Breast epithelium (tissue), 3 donors: ENCODE results near the gene UBE4B.

ENCODE experiments used
- POLR2A ChIP-seq: fragments of 450-650 bp; IDR thresholded peaks from one replicate; pipeline ENCODE4 v1.6.1; 2016; ENCODE audit warnings: antibody characterized with exemption, mild to moderate bottlenecking, moderate library complexity
- POLR2AphosphoS5 ChIP-seq, 3 donors: sonication (generic); formaldehyde crosslinking; IDR thresholded peaks; one replicate each; pipeline ENCODE4 v1.6.1; 2017; ENCODE audit warnings: antibody characterized with exemption in 3 of 3
- TF ChIP-seq, protein P1 (sequence below), 3 donors: fragments of 450-650 bp; IDR thresholded peaks; one replicate each; pipeline ENCODE4 v1.5.1; 2016 to 2017; ENCODE audit warnings: antibody characterized with exemption in 3 of 3, mild to moderate bottlenecking in 3 of 3, moderate library complexity in 3 of 3

DNA sequence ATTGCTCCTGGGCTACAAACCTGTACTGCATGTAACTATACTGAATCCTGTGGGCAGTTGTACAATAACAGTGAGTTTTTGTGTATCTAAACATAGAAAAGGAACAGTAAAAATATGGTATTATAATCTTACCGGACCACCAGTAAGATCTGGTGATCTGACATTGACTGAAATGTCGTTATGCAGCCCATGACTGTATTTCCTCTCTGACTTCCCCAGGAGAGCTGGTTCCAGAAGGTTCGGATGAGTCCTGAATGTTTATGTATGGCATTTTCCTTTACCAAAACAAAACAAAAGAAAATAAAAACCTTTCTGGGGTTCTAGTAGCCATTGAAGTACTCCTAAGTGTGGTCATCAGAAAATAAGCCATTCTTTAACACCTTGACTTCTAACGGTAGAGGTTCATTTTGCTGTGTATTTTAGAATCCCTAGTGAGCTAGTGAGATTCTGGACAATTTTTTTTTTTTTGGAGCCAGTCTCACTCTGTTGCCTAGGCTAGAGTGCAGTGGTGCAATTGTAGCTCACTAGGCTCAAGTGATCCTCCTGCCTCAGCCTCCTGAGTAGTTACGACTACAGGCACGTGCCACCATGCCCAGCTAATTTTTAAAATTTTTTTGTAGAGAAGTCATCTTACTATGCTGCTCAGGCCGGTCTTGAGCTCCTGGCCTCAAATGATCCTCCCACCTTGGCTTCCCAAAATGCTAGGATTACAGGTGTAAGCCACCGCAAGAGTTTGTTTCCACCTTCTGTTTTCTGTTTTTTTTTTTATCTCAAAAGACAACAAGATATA, 27.7 kb downstream of the UBE4B start:
- TF ChIP-seq, protein P1, sequence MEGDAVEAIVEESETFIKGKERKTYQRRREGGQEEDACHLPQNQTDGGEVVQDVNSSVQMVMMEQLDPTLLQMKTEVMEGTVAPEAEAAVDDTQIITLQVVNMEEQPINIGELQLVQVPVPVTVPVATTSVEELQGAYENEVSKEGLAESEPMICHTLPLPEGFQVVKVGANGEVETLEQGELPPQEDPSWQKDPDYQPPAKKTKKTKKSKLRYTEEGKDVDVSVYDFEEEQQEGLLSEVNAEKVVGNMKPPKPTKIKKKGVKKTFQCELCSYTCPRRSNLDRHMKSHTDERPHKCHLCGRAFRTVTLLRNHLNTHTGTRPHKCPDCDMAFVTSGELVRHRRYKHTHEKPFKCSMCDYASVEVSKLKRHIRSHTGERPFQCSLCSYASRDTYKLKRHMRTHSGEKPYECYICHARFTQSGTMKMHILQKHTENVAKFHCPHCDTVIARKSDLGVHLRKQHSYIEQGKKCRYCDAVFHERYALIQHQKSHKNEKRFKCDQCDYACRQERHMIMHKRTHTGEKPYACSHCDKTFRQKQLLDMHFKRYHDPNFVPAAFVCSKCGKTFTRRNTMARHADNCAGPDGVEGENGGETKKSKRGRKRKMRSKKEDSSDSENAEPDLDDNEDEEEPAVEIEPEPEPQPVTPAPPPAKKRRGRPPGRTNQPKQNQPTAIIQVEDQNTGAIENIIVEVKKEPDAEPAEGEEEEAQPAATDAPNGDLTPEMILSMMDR (IDR thresholded peaks at IDR 0.05), result no peak
- TF ChIP-seq POLR2AphosphoS5 (IDR thresholded peaks at IDR 0.05), result no peak
- TF ChIP-seq POLR2A, result no peak
